IMR-90 (cell line): ENCODE results near the gene GUCY1B1. TPM values are rescaled to one million over a fixed set of nuclear protein-coding genes. Genes with fewer than 3 reads are reported as not detected.

Experiments used
- ATAC-seq: fragments of 200-7000 bp; cut with Tn5 transposase; 2 replicates; pipeline ENCODE4 v1.9.1; 2020; ENCODE audit warnings: low read depth, mild to moderate bottlenecking, moderate library complexity
- BruUV-seq: library from RNA; stranded (reverse); fragments of 400-500 nt; replicated peaks from 2 replicates; lab custom pipeline; 2021; lab: Mats Ljungman, UMichigan
- CTCF ChIA-PET: fragments of 300-600 bp; formaldehyde crosslinking; extraction: SDS; loops from one replicate; lab custom pipeline; 2021; ENCODE audit warnings: antibody characterized with exemption; lab: Yijun Ruan, JAX
- POLR2A ChIA-PET: fragments of 300-600 bp; sonication (Branson Sonifier 250); formaldehyde crosslinking; loops from one replicate; lab custom pipeline; 2022; ENCODE audit warnings: antibody characterized with exemption; ENCODE audit not compliant: unreplicated experiment; lab: Charles Lee
- DNase-seq: peaks from one replicate; pipeline ENCODE4 v3.0.0; 2013
- H2AFZ ChIP-seq: replicated peaks from 2 replicates; pipeline ENCODE3; 2013; ENCODE audit warnings: low read length, mild to moderate bottlenecking; ENCODE audit not compliant: poor library complexity
- H2AK5ac ChIP-seq: 2 replicates; pipeline ENCODE4 v1.6.1; 2013; ENCODE audit warnings: low read depth, low read length, inconsistent platforms
- H2AK9ac ChIP-seq: replicated peaks from 2 replicates; pipeline ENCODE3; 2013; ENCODE audit warnings: mild to moderate bottlenecking, low read depth, low read length, moderate library complexity; ENCODE audit not compliant: poor library complexity
- H2BK120ac ChIP-seq: 2 replicates; pipeline ENCODE4 v1.6.1; 2013; ENCODE audit warnings: low read depth, low read length, inconsistent platforms
- H2BK15ac ChIP-seq: 3 replicates; pipeline ENCODE4 v1.6.1; 2013; ENCODE audit warnings: low read depth, low read length, inconsistent platforms
- H2BK20ac ChIP-seq: 2 replicates; pipeline ENCODE4 v1.6.1; 2013; ENCODE audit warnings: low read depth, mild to moderate bottlenecking, inconsistent platforms, low read length, moderate library complexity
- H2BK5ac ChIP-seq: 2 replicates; pipeline ENCODE4 v1.6.1; 2013; ENCODE audit warnings: mild to moderate bottlenecking, low read depth, low read length, inconsistent platforms; ENCODE audit not compliant: poor library complexity, severe bottlenecking
- H3K14ac ChIP-seq: replicated peaks from 2 replicates; pipeline ENCODE4 v1.6.1; 2013; ENCODE audit warnings: low read depth, low read length, inconsistent platforms
- H3K18ac ChIP-seq: 2 replicates; pipeline ENCODE4 v1.6.1; 2013; ENCODE audit warnings: low read depth, low read length, control low read depth
- H3K23ac ChIP-seq: 2 replicates; pipeline ENCODE4 v1.6.1; 2013; ENCODE audit warnings: low read depth, low read length, inconsistent platforms
- H3K27ac ChIP-seq: 2 replicates; pipeline ENCODE4 v1.5.1; 2013; ENCODE audit warnings: mild to moderate bottlenecking, control low read depth, low read length; ENCODE audit not compliant: insufficient read depth
- H3K27me3 ChIP-seq: 2 replicates; pipeline ENCODE4 v1.6.1; 2013; ENCODE audit warnings: low read length; ENCODE audit not compliant: control insufficient read depth, insufficient read depth
- H3K36me3 ChIP-seq: 2 replicates; pipeline ENCODE4 v1.6.1; 2013; ENCODE audit warnings: low read length, mixed read lengths; ENCODE audit not compliant: control insufficient read depth, insufficient read depth
- H3K4ac ChIP-seq: 2 replicates; pipeline ENCODE4 v1.6.1; 2013; ENCODE audit warnings: low read depth, low read length, inconsistent platforms
- H3K4me1 ChIP-seq: 2 replicates; pipeline ENCODE4 v1.6.1; 2013; ENCODE audit warnings: low read length, mixed read lengths; ENCODE audit not compliant: control insufficient read depth, insufficient read depth
- H3K4me2 ChIP-seq: 2 replicates; pipeline ENCODE4 v1.6.1; 2013; ENCODE audit warnings: low read depth, mild to moderate bottlenecking, control low read depth, low read length, moderate library complexity
- H3K4me3 ChIP-seq: 2 replicates; pipeline ENCODE4 v1.5.1; 2013; ENCODE audit warnings: low read depth, mild to moderate bottlenecking, control low read depth, low read length, moderate library complexity; ENCODE audit not compliant: insufficient read depth
- H3K56ac ChIP-seq: 2 replicates; pipeline ENCODE4 v1.6.1; 2013; ENCODE audit warnings: low read length, inconsistent platforms; ENCODE audit not compliant: insufficient read depth; ENCODE audit errors: extremely low read depth
- H3K79me1 ChIP-seq, 2 experiments: 2 replicates each; pipeline ENCODE4 v1.6.1; 2013; ENCODE audit warnings: low read length in 2 of 2, inconsistent platforms in 1 of 2, low read depth in 1 of 2
- H3K9ac ChIP-seq: 2 replicates; pipeline ENCODE4 v1.6.1; 2013; ENCODE audit warnings: low read depth, low read length, control low read depth
- H3K9me1 ChIP-seq: 2 replicates; pipeline ENCODE4 v1.6.1; 2013; ENCODE audit warnings: low read length, inconsistent platforms; ENCODE audit not compliant: insufficient read depth
- H3K9me3 ChIP-seq: 2 replicates; pipeline ENCODE4 v1.6.1; 2013; ENCODE audit warnings: low read length; ENCODE audit not compliant: control insufficient read depth, insufficient read depth
- H4K20me1 ChIP-seq: 2 replicates; pipeline ENCODE4 v1.6.1; 2013; ENCODE audit warnings: low read length, inconsistent platforms; ENCODE audit not compliant: insufficient read depth
- H4K5ac ChIP-seq: 2 replicates; pipeline ENCODE4 v1.6.1; 2013; ENCODE audit warnings: mild to moderate bottlenecking, low read depth, low read length, control low read depth
- H4K8ac ChIP-seq, 2 experiments: 2 replicates each; pipeline ENCODE4 v1.6.1; 2013; ENCODE audit warnings: low read depth in 2 of 2, low read length in 2 of 2, control low read depth in 1 of 2, inconsistent platforms in 1 of 2
- H4K91ac ChIP-seq: 2 replicates; pipeline ENCODE4 v1.6.1; 2013; ENCODE audit warnings: low read depth, low read length, inconsistent platforms; ENCODE audit not compliant: insufficient read depth
- BHLHE40 ChIP-seq: fragments of 150-350 bp; IDR thresholded peaks from 2 replicates; pipeline ENCODE4 v1.6.1; 2016; ENCODE audit warnings: mild to moderate bottlenecking, low read depth, low read length
- CEBPB ChIP-seq: IDR thresholded peaks from 2 replicates; pipeline ENCODE4 v1.6.1; 2012; ENCODE audit warnings: low read depth, low read length, improper control_type of control experiment
- CHD1 ChIP-seq: IDR thresholded peaks from 2 replicates; pipeline ENCODE4 v1.6.1; 2012; ENCODE audit warnings: low read depth, low read length, improper control_type of control experiment
- FOS ChIP-seq: fragments of 150-350 bp; IDR thresholded peaks from 2 replicates; pipeline ENCODE4 v1.6.1; 2016; ENCODE audit warnings: low read depth, low read length
- MAFK ChIP-seq: IDR thresholded peaks from 2 replicates; pipeline ENCODE4 v1.6.1; 2012; ENCODE audit warnings: low read depth, low read length, improper control_type of control experiment
- MAZ ChIP-seq: IDR thresholded peaks from 2 replicates; pipeline ENCODE4 v1.6.1; 2012; ENCODE audit warnings: low read depth, mild to moderate bottlenecking, low read length, improper control_type of control experiment, moderate library complexity, borderline replicate concordance
- NFE2L2 ChIP-seq: fragments of 150-350 bp; IDR thresholded peaks from 2 replicates; pipeline ENCODE4 v1.6.1; 2016; ENCODE audit warnings: low read depth, mild to moderate bottlenecking, low read length
- POLR2A ChIP-seq: IDR thresholded peaks from 2 replicates; pipeline ENCODE4 v1.6.1; 2012; ENCODE audit warnings: mild to moderate bottlenecking, low read depth, low read length
- RAD21 ChIP-seq: IDR thresholded peaks from 2 replicates; pipeline ENCODE4 v1.6.1; 2012; ENCODE audit warnings: low read length, improper control_type of control experiment
- RFX5 ChIP-seq: IDR thresholded peaks from 2 replicates; pipeline ENCODE4 v1.8.0; 2012; ENCODE audit warnings: low read depth, mild to moderate bottlenecking, low read length, moderate library complexity
- SMC3 ChIP-seq: fragments of 150-350 bp; IDR thresholded peaks from 2 replicates; pipeline ENCODE4 v1.6.1; 2016; ENCODE audit warnings: low read depth, mild to moderate bottlenecking, antibody characterized with exemption, low read length, moderate library complexity
- WGBS, 2 experiments: methylation state at CpG; one replicate each; pipeline versions ENCODE4 v1.1.5 to v1.1.7; 2013; ENCODE audit warnings: missing lambda C conversion rate in 2 of 2; ENCODE audit not compliant: insufficient read length in 1 of 2; ENCODE audit errors: extremely low coverage in 2 of 2; 5-methylcytosine and 5-hydroxymethylcytosine counted together
- dilution Hi-C: fragments of 300-500 bp; cut with HindIII; formaldehyde crosslinking; loops from one replicate; pipeline ENCODE4 v1.14.3; 2018; ENCODE audit warnings: low sequenced_read_pairs; ENCODE audit not compliant: unreplicated experiment
- in situ Hi-C: fragments of 300-500 bp; cut with MboI; formaldehyde crosslinking; loops from 3 replicates; pipeline ENCODE4 v1.14.3; 2019; ENCODE audit warnings: low sequenced_read_pairs, inconsistent platforms, mixed read lengths
- intact Hi-C: fragments of 100-400 bp; cut with micrococcal nuclease; formaldehyde crosslinking; loops from 2 replicates; pipeline ENCODE4 v1.10.0; 2022
- polyA plus RNA-seq, 3 experiments: library from polyadenylated mRNA; depleted of rRNA; stranded (reverse); fragments of >200 nt; gene quantifications; 2 replicates each; pipeline ENCODE4 v1.2.3, GENCODE V29; 2012; ENCODE audit warnings: low replicate concordance in 1 of 3
- total RNA-seq: library from RNA; depleted of rRNA; stranded (reverse); fragments of >200 nt; gene quantifications from 2 replicates; pipeline ENCODE4 v1.2.3, GENCODE V29; 2012
- TF ChIP-seq, protein P1 (sequence below): fragments of 150-350 bp; IDR thresholded peaks from 2 replicates; pipeline ENCODE4 v1.6.1; 2017; ENCODE audit warnings: mild to moderate bottlenecking, antibody characterized with exemption, low read length, low read depth
- TF ChIP-seq, protein P2 (sequence below): conservative IDR thresholded peaks from 2 replicates; pipeline ENCODE4 v1.5.1; 2012; ENCODE audit warnings: mild to moderate bottlenecking, low read depth, low read length, improper control_type of control experiment
- TF ChIP-seq, protein P3 (sequence below): fragments of 150-350 bp; IDR thresholded peaks from 2 replicates; pipeline ENCODE4 v1.6.1; 2016; ENCODE audit warnings: low read depth, mild to moderate bottlenecking, low read length, moderate library complexity, borderline replicate concordance

GUCY1B1 gene
- total and polyA plus RNA-seq, 2 of the 4 experiments (the other 2 are of a cell fraction): 2.9 to 3.8 TPM

DNA sequence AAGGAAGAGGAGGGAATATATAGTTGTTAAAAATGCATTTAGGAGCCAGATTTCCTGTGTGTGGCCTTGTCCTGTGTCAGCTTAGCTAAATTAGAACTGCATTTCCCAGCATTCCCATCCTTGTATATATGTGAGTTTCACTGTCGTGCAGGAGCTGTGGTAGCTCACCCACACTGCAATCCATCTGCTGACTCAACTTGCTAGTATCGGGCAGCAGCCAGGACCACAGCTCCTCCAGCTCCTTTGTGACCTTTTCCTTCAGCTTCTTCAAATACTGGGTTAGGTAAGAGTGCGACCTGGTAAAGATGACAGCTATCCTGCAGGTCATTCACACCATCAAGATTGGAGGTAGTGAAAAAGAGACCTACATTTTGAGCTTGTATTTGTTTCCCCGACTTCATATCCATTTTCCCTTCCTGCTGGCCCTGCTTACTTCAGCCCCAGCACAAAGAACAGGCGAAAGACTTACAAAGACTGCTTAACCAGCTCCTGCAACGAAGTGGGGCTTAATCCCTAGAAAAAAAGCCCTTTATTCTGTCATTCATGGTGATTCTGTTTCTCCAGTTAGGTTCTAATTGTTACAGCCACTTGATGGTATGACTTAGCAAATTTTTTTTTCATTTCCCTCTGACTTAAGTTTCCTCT is 95.9 kb downstream of the GUCY1B1 start (continued):
- 0 out of 2 replicates have a peak, but pooled peaks have one; percentile 8 for TF ChIP-seq MAFK

DNA sequence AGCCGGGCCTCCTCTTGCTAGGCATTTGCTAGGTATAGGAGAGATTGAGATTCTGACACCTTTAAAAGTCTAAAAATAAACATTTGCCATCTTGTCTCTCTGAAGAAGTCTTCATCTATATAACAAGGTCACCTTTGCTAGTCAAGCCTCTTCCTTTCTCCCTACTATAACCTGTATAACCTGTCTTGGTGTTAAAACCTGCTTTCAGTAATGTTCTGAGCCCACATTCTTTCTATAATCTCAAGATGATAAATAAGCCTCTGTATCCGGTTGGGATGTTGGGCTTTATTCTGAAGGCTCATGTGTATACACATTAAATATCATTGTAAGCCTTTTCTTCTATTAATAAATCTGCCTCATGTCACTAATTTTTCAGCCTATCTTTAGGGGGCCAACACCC is 97.1 kb downstream of the GUCY1B1 start:
- Histone ChIP-seq H3K14ac (no peak overlapping the region), H3K9me1 (no peaks in the 10 kb centered on the region), H4K5ac (no peak overlapping the region), H3K4me1 (peaks cover 3% of the 10 kb centered on the region), H2AK9ac (no peak overlapping the region), H3K18ac (no peak overlapping the region), H2BK120ac (no peak overlapping the region), H4K8ac (no peak overlapping the region), H2AK5ac (no peak overlapping the region), H2AFZ (no peak overlapping the region), H4K20me1 (no peaks in the 10 kb centered on the region), H3K23ac (no peak overlapping the region), H3K27ac (no peak overlapping the region), H4K91ac (no peak overlapping the region), H2BK5ac (no peak overlapping the region), H3K4ac (no peak overlapping the region), H2BK15ac (no peak overlapping the region), H3K4me2 (no peak overlapping the region), H3K27me3 (no peaks in the 10 kb centered on the region), H2BK20ac (no peak overlapping the region), H3K9me3 (no peaks in the 10 kb centered on the region), H3K79me1 (no peaks in the 10 kb centered on the region), H3K9ac (no peak overlapping the region), H3K56ac (no peak overlapping the region), H3K4me3 (no peak overlapping the region), H3K36me3 (no peaks in the 10 kb centered on the region)
- dilution Hi-C loops: no loop called here
- ATAC-seq (no peak), DNase-seq (no peak)
- no TSS peak for BruUV-seq
- in situ Hi-C loops: no loop called here
- intact Hi-C loops: no loop called here
- WGBS, 2 experiments: no CpG with 5 or more reads among the region's 2 CpGs
- ChIA-PET CTCF (no interaction called here), POLR2A (no interaction called here)
- TF ChIP-seq MAFK (no peak), SMC3 (no peak), RFX5 (no peak), FOS (no peak), MAZ (no peak), BHLHE40 (no peak), CHD1 (no peak), RAD21 (no peak), CEBPB (no peak), POLR2A (no peak), NFE2L2 (no peak)
- TF ChIP-seq, protein P1, sequence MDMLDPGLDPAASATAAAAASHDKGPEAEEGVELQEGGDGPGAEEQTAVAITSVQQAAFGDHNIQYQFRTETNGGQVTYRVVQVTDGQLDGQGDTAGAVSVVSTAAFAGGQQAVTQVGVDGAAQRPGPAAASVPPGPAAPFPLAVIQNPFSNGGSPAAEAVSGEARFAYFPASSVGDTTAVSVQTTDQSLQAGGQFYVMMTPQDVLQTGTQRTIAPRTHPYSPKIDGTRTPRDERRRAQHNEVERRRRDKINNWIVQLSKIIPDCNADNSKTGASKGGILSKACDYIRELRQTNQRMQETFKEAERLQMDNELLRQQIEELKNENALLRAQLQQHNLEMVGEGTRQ: no peak
- TF ChIP-seq, protein P2, sequence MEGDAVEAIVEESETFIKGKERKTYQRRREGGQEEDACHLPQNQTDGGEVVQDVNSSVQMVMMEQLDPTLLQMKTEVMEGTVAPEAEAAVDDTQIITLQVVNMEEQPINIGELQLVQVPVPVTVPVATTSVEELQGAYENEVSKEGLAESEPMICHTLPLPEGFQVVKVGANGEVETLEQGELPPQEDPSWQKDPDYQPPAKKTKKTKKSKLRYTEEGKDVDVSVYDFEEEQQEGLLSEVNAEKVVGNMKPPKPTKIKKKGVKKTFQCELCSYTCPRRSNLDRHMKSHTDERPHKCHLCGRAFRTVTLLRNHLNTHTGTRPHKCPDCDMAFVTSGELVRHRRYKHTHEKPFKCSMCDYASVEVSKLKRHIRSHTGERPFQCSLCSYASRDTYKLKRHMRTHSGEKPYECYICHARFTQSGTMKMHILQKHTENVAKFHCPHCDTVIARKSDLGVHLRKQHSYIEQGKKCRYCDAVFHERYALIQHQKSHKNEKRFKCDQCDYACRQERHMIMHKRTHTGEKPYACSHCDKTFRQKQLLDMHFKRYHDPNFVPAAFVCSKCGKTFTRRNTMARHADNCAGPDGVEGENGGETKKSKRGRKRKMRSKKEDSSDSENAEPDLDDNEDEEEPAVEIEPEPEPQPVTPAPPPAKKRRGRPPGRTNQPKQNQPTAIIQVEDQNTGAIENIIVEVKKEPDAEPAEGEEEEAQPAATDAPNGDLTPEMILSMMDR: no peak
- TF ChIP-seq, protein P3, sequence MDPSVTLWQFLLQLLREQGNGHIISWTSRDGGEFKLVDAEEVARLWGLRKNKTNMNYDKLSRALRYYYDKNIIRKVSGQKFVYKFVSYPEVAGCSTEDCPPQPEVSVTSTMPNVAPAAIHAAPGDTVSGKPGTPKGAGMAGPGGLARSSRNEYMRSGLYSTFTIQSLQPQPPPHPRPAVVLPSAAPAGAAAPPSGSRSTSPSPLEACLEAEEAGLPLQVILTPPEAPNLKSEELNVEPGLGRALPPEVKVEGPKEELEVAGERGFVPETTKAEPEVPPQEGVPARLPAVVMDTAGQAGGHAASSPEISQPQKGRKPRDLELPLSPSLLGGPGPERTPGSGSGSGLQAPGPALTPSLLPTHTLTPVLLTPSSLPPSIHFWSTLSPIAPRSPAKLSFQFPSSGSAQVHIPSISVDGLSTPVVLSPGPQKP: no peak
